ENCODE measurements around the gene ZBTB22.

GRCh38 chr6:33319939-33320314 lies 2.4 kb upstream of the ZBTB22 start:
- TF ChIP-seq CTCF (IDR thresholded peaks at IDR 0.05), result no peak
- TF ChIP-seq ZFX (IDR thresholded peaks at IDR 0.05; ENCODE audit: borderline replicate concordance), result no peak

Measured in 22Rv1 (cell line).